Vagina (tissue), 2 donors: ENCODE results near the gene PIGQ. TPM values are rescaled to one million over a fixed set of nuclear protein-coding genes. Genes with fewer than 3 reads are reported as not detected.

Source experiments
- DNase-seq, 2 donors: peaks; one replicate each; pipeline ENCODE4 v3.0.0-alpha.2; 2017; ENCODE audit errors: extremely low spot score in 2 of 2
- H3K27ac ChIP-seq: fragments of 200-600 bp; sonication (generic); one replicate; pipeline ENCODE4 v1.5.1; 2019
- H3K27me3 ChIP-seq: fragments of 200-600 bp; sonication (generic); one replicate; pipeline ENCODE4 v1.5.1; 2019
- H3K36me3 ChIP-seq, 2 donors: fragments of 200-600 bp; sonication (generic); one replicate each; pipeline ENCODE4 v1.5.1; 2017 to 2019
- H3K4me1 ChIP-seq: fragments of 200-600 bp; sonication (generic); one replicate; pipeline ENCODE4 v1.5.1; 2019
- H3K4me3 ChIP-seq, 2 donors: fragments of 200-600 bp; sonication (generic); 1 replicate in 1 of 2; 2 replicates in 1 of 2; pipeline ENCODE4 v1.5.1; 2016 to 2019
- H3K9me3 ChIP-seq: fragments of 200-600 bp; sonication (generic); one replicate; pipeline ENCODE4 v1.5.1; 2019
- CTCF ChIP-seq, 3 experiments: fragments of 450-650 bp in 2 of 3; fragments of 200-600 bp in 1 of 3; sonication (generic) in 1 of 3; IDR thresholded peaks; one replicate each; pipeline ENCODE4 v1.5.1; 2017 to 2019; ENCODE audit warnings: antibody characterized with exemption in 3 of 3, mild to moderate bottlenecking in 2 of 3, moderate library complexity in 2 of 3
- POLR2A ChIP-seq, 2 donors: fragments of 450-650 bp; IDR thresholded peaks; one replicate each; pipeline ENCODE4 v1.6.1; 2017; ENCODE audit warnings: antibody characterized with exemption in 2 of 2, mild to moderate bottlenecking in 2 of 2, moderate library complexity in 2 of 2
- POLR2AphosphoS5 ChIP-seq, 2 donors: sonication (generic); formaldehyde crosslinking; IDR thresholded peaks; one replicate each; pipeline ENCODE4 v1.9.0; 2017; ENCODE audit warnings: antibody characterized with exemption in 2 of 2, mild to moderate bottlenecking in 2 of 2, low read depth in 1 of 2; ENCODE audit not compliant: insufficient read depth in 1 of 2
- intact Hi-C: fragments of 100-400 bp; cut with DNase I; formaldehyde crosslinking; loops from one replicate; pipeline ENCODE4 v1.15.1; 2023
- total RNA-seq: library from RNA; depleted of rRNA; stranded (reverse); fragments of >200 nt; gene quantifications from one replicate; pipeline ENCODE4 v1.2.3, GENCODE V29; 2016

PIGQ gene
- total RNA-seq, 1 donor from 2014 or later = 26.0 TPM

GRCh38 chr16:580141-580945, 10.6 kb downstream of the PIGQ start:
- Histone ChIP-seq H3K27me3 (no peaks in the 10 kb centered on the region), H3K27ac (no peak overlapping the region), H3K36me3 (peaks cover 0 to 6% of the 10 kb centered on the region in 2 donors), H3K4me3 (no peak overlapping the region), H3K4me1 (peaks cover 9% of the 10 kb centered on the region), H3K9me3 (no peaks in the 10 kb centered on the region)
- TF ChIP-seq POLR2AphosphoS5 (IDR thresholded peaks at IDR 0.05; ENCODE audit: insufficient read depth in 1 of 2, low read depth in 1 of 2) (no peak), POLR2A (IDR thresholded peaks at IDR 0.05) (no peak), CTCF (IDR thresholded peaks at IDR 0.05) (no peak)
- intact Hi-C loops = no loop called here
- no peak for DNase-seq

GRCh38 chr16:580946-581498, 11.3 kb downstream of the PIGQ start:
- TF ChIP-seq POLR2AphosphoS5 (IDR thresholded peaks at IDR 0.05; ENCODE audit: insufficient read depth in 1 of 2, low read depth in 1 of 2) (no peak), CTCF (IDR thresholded peaks at IDR 0.05) (no peak), POLR2A (IDR thresholded peaks at IDR 0.05) (no peak)
- no peaks in the 10 kb centered on the region for H3K9me3 ChIP-seq
- no peak overlapping the region for H3K27ac ChIP-seq
- H3K27me3 ChIP-seq = no peaks in the 10 kb centered on the region
- no peak overlapping the region for H3K4me3 ChIP-seq
- no peaks in the 10 kb centered on the region for H3K36me3 ChIP-seq
- H3K4me1 ChIP-seq = peaks cover 9% of the 10 kb centered on the region
- intact Hi-C loops = no loop called here
- no peak for DNase-seq

GRCh38 chr16:582218-582613, 12.4 kb downstream of the PIGQ start:
- Histone ChIP-seq H3K36me3 (no peaks in the 10 kb centered on the region), H3K27ac (no peak overlapping the region), H3K9me3 (no peaks in the 10 kb centered on the region), H3K4me1 (peaks cover 11% of the 10 kb centered on the region), H3K4me3 (no peak overlapping the region), H3K27me3 (no peaks in the 10 kb centered on the region)
- TF ChIP-seq POLR2AphosphoS5 (IDR thresholded peaks at IDR 0.05; ENCODE audit: insufficient read depth in 1 of 2, low read depth in 1 of 2) (no peak), POLR2A (IDR thresholded peaks at IDR 0.05) (no peak), CTCF (IDR thresholded peaks at IDR 0.05) (no peak)
- intact Hi-C loops = no loop called here
- DNase-seq = no peak

- intact Hi-C loops = no loop called here
- Histone ChIP-seq H3K36me3 (no peaks in the 10 kb centered on the region), H3K27me3 (no peaks in the 10 kb centered on the region), H3K9me3 (no peaks in the 10 kb centered on the region), H3K4me3 (no peak overlapping the region), H3K27ac (no peak overlapping the region), H3K4me1 (peaks cover 17% of the 10 kb centered on the region)
- DNase-seq = no peak
- TF ChIP-seq CTCF (IDR thresholded peaks at IDR 0.05) (no peak), POLR2A (IDR thresholded peaks at IDR 0.05) (no peak), POLR2AphosphoS5 (IDR thresholded peaks at IDR 0.05; ENCODE audit: insufficient read depth in 1 of 2, low read depth in 1 of 2) (no peak)
Observed at GRCh38 chr16:582614-583331, 13.0 kb downstream of the PIGQ start.
